Fibroblast of skin of right quadriceps (primary cell): ENCODE measurements around the gene RGS9.
"Not testable (repeated sequence)": the region's sequence is repeated elsewhere in the genome, so short reads cannot be mapped to it uniquely, and the experiment has no call there.

ENCODE experiments used
- DNase-seq: peaks from one replicate; pipeline ENCODE4 v3.0.0-alpha.2; 2013

RGS9 gene

GRCh38 chr17:65158041-65158440, 20.9 kb downstream of the RGS9 start:
- no peak for DNase-seq

GRCh38 chr17:65158622-65159021, 21.5 kb downstream of the RGS9 start:
- no peak for DNase-seq

GRCh38 chr17:65160516-65160915, 23.3 kb downstream of the RGS9 start:
- DNase-seq: no peak

GRCh38 chr17:65163990-65164495, 26.9 kb downstream of the RGS9 start:
- peak; percentile 45 for DNase-seq

- no peak for DNase-seq
Observed at GRCh38 chr17:65166787-65167186, 29.6 kb downstream of the RGS9 start.

GRCh38 chr17:65167566-65167965, 30.4 kb downstream of the RGS9 start:
- DNase-seq: no peak

GRCh38 chr17:65169691-65170090, 32.5 kb downstream of the RGS9 start:
- no peak for DNase-seq

GRCh38 chr17:65170839-65171238, 33.7 kb downstream of the RGS9 start:
- no peak for DNase-seq

- DNase-seq: no peak
Observed at GRCh38 chr17:65171752-65172151, 34.6 kb downstream of the RGS9 start.

GRCh38 chr17:65172496-65173136, 35.4 kb downstream of the RGS9 start:
- DNase-seq: no peak

GRCh38 chr17:65173284-65173793, 36.2 kb downstream of the RGS9 start:
- peak; percentile 82 for DNase-seq

- no peak for DNase-seq
Observed at GRCh38 chr17:65173976-65174683, 37.0 kb downstream of the RGS9 start.

GRCh38 chr17:65174974-65175373, 37.8 kb downstream of the RGS9 start:
- no peak for DNase-seq

GRCh38 chr17:65175952-65176351, 38.8 kb downstream of the RGS9 start:
- no peak for DNase-seq

GRCh38 chr17:65176646-65177409, 39.7 kb downstream of the RGS9 start:
- DNase-seq: no peak

GRCh38 chr17:65177901-65178300, 40.7 kb downstream of the RGS9 start:
- peak; percentile 74 for DNase-seq

- not testable (repeated sequence) for DNase-seq
Observed at GRCh38 chr17:65180276-65180675, 43.1 kb downstream of the RGS9 start.

GRCh38 chr17:65180752-65181236, 43.6 kb downstream of the RGS9 start:
- not testable (repeated sequence) for DNase-seq

GRCh38 chr17:65181237-65182061, 44.3 kb downstream of the RGS9 start:
- no peak for DNase-seq

- no peak for DNase-seq
Observed at GRCh38 chr17:65182233-65182632, 45.1 kb downstream of the RGS9 start.

- peak; percentile 89 for DNase-seq
Observed at GRCh38 chr17:65183736-65184135, 46.6 kb downstream of the RGS9 start.

- no peak for DNase-seq
Observed at GRCh38 chr17:65184235-65184959, 47.2 kb downstream of the RGS9 start.
